Measurements from ENCODE around the gene OXNAD1. TPM values are rescaled to one million over a fixed set of nuclear protein-coding genes. Genes with fewer than 3 reads are reported as not detected.

Gene OXNAD1
- total RNA-seq, 4 donors from 2014 or later: 10.6 to 16.3 (median 12.6) TPM

- no peak for TF ChIP-seq CTCF (IDR thresholded peaks at IDR 0.05; ENCODE audit: low read depth)
Observed at GRCh38 chr3:16297997-16298885, 33.2 kb downstream of the OXNAD1 start.

- no peak for TF ChIP-seq CTCF (IDR thresholded peaks at IDR 0.05; ENCODE audit: low read depth)
Observed at GRCh38 chr3:16298891-16299290, 33.9 kb downstream of the OXNAD1 start.

GRCh38 chr3:16299746-16300145 is 34.7 kb downstream of the OXNAD1 start:
- no peak for TF ChIP-seq CTCF (IDR thresholded peaks at IDR 0.05; ENCODE audit: low read depth)

GRCh38 chr3:16300307-16300706 is 35.3 kb downstream of the OXNAD1 start:
- no peak for TF ChIP-seq CTCF (IDR thresholded peaks at IDR 0.05; ENCODE audit: low read depth)

- TF ChIP-seq CTCF (IDR thresholded peaks at IDR 0.05; ENCODE audit: low read depth): no peak
Observed at GRCh38 chr3:16300881-16301359, 35.9 kb downstream of the OXNAD1 start.

- no peak for TF ChIP-seq CTCF (IDR thresholded peaks at IDR 0.05; ENCODE audit: low read depth)
Observed at GRCh38 chr3:16301507-16301906, 36.5 kb downstream of the OXNAD1 start.

GRCh38 chr3:16302082-16302631 is 37.1 kb downstream of the OXNAD1 start:
- no peak for TF ChIP-seq CTCF (IDR thresholded peaks at IDR 0.05; ENCODE audit: low read depth)

All from subcutaneous adipose tissue (tissue), 4 donors.